HEK293 (cell line): ENCODE results near the gene IP6K3.

ENCODE experiments used
- GLI4 ChIP-seq: fragments of 450-650 bp; formaldehyde crosslinking; IDR thresholded peaks from 2 replicates; pipeline ENCODE4 v1.5.1; 2016; ENCODE audit warnings: missing biosample characterization, missing genetic modification characterization
- TRIM28 ChIP-seq: IDR thresholded peaks from 2 replicates; pipeline ENCODE4 v1.6.1; 2011; ENCODE audit warnings: low read length, control low read depth, borderline replicate concordance
- ZBTB48 ChIP-seq: fragments of 450-650 bp; formaldehyde crosslinking; IDR thresholded peaks from 2 replicates; pipeline ENCODE4 v1.5.1; 2016; ENCODE audit warnings: missing biosample characterization, missing genetic modification characterization
- ZNF423 ChIP-seq: fragments of 450-650 bp; formaldehyde crosslinking; IDR thresholded peaks from 2 replicates; pipeline ENCODE4 v1.5.1; 2016; ENCODE audit warnings: missing biosample characterization, missing genetic modification characterization
- ZNF837 ChIP-seq: fragments of 450-650 bp; formaldehyde crosslinking; IDR thresholded peaks from 2 replicates; pipeline ENCODE4 v1.5.1; 2016; ENCODE audit warnings: missing biosample characterization, missing genetic modification characterization
- TF ChIP-seq, protein P1 (sequence below): fragments of 450-650 bp; formaldehyde crosslinking; IDR thresholded peaks from 2 replicates; pipeline ENCODE4 v1.5.1; 2016; ENCODE audit warnings: missing biosample characterization, missing genetic modification characterization
- TF ChIP-seq, protein P2 (sequence below): fragments of 450-650 bp; formaldehyde crosslinking; IDR thresholded peaks from 2 replicates; pipeline ENCODE4 v1.5.1; 2016; ENCODE audit warnings: missing biosample characterization, missing genetic modification characterization

DNA sequence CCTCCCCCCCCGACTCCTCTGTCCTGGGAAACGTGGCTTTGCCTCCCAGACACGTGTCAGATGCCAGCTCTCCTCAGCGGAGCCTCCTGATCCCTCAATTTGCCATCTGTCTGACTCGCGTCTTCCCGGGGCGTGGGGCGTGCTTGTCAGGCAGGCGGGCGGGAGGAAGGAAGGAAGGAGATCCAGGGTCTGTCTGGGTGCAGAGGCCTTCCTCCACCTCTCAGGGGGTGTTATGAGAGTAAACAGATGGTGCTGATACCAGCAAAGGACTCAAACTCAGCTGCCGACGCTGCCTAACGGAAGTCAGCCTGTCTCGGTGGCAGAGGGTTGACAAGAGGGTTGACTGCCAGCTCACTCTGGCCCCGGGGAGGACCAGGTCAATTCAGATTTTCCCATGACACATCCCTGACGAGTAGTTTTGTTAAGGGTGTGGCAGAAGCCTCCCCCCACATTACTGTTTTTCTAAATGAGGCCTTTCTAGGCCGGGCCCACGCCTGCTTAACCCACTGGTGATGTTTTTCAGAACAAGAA is 52.2 kb downstream of the IP6K3 start:
- TF ChIP-seq TRIM28 (no peak), ZNF837 (no peak), GLI4 (tag by site-specific recombination) (no peak), ZNF423 (tag by site-specific recombination) (no peak), ZBTB48 (tag by site-specific recombination) (no peak)
- TF ChIP-seq, protein P1, sequence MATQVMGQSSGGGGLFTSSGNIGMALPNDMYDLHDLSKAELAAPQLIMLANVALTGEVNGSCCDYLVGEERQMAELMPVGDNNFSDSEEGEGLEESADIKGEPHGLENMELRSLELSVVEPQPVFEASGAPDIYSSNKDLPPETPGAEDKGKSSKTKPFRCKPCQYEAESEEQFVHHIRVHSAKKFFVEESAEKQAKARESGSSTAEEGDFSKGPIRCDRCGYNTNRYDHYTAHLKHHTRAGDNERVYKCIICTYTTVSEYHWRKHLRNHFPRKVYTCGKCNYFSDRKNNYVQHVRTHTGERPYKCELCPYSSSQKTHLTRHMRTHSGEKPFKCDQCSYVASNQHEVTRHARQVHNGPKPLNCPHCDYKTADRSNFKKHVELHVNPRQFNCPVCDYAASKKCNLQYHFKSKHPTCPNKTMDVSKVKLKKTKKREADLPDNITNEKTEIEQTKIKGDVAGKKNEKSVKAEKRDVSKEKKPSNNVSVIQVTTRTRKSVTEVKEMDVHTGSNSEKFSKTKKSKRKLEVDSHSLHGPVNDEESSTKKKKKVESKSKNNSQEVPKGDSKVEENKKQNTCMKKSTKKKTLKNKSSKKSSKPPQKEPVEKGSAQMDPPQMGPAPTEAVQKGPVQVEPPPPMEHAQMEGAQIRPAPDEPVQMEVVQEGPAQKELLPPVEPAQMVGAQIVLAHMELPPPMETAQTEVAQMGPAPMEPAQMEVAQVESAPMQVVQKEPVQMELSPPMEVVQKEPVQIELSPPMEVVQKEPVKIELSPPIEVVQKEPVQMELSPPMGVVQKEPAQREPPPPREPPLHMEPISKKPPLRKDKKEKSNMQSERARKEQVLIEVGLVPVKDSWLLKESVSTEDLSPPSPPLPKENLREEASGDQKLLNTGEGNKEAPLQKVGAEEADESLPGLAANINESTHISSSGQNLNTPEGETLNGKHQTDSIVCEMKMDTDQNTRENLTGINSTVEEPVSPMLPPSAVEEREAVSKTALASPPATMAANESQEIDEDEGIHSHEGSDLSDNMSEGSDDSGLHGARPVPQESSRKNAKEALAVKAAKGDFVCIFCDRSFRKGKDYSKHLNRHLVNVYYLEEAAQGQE = no peak
- TF ChIP-seq, protein P2, sequence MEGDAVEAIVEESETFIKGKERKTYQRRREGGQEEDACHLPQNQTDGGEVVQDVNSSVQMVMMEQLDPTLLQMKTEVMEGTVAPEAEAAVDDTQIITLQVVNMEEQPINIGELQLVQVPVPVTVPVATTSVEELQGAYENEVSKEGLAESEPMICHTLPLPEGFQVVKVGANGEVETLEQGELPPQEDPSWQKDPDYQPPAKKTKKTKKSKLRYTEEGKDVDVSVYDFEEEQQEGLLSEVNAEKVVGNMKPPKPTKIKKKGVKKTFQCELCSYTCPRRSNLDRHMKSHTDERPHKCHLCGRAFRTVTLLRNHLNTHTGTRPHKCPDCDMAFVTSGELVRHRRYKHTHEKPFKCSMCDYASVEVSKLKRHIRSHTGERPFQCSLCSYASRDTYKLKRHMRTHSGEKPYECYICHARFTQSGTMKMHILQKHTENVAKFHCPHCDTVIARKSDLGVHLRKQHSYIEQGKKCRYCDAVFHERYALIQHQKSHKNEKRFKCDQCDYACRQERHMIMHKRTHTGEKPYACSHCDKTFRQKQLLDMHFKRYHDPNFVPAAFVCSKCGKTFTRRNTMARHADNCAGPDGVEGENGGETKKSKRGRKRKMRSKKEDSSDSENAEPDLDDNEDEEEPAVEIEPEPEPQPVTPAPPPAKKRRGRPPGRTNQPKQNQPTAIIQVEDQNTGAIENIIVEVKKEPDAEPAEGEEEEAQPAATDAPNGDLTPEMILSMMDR (tag by site-specific recombination) = no peak
